ENCODE results near the gene CD8B2. TPM values are rescaled to one million over a fixed set of nuclear protein-coding genes. Genes with fewer than 3 reads are reported as not detected.

Gene CD8B2
- total and polyA plus RNA-seq, 4 donors, result 0.28 to 0.89 (median 0.49) TPM

DNA sequence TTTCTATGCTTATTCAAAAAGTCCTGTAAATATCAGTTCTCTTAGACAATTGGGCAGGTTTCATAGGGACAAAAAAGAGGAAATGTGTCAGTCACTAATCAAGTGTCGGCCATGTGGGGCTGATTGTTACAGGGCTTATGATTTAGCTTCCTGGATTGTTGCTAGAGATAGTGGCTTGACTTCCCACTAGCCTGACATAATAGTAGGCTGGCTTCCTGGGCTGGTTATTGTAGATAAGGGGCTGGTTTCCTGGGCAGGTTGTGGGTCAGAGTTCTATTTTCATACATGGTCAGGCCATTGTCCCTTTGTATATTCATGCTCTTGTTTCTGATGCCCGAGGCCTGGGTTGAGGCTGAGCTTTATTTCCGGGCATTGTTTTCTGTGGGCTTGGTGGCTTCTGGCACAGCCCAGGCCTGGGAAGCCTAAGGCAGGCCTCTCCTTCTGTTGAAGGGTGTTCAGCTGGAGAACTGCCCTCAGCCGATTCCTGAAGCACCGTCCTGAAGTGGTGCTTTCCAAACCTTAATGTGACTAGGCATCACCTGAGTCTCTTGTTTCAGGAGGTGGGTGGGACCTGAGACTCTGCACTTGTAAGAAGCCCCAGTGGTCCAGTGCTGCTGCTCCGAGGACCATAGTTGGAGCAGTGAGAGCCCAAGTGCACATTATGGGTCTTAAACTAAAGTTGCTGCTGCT is 37.0 kb downstream of the CD8B2 start:
- no peak overlapping the region for H3K4me3 ChIP-seq (ENCODE audit: low read depth, low read length)
- no peaks in the 10 kb centered on the region for H3K4me1 ChIP-seq (ENCODE audit: control insufficient read depth, insufficient read depth, low read length)
- H3K27ac ChIP-seq (ENCODE audit: low read depth, low read length), result no peak overlapping the region
- no peak for DNase-seq (ENCODE audit: low read depth in 4 of 6, low spot score in 6 of 6)
- H3K36me3 ChIP-seq (ENCODE audit: control insufficient read depth, insufficient read depth, low read length), result no peaks in the 10 kb centered on the region
- 91% methylated on average over 6 of the region's 6 CpGs for WGBS (ENCODE audit: insufficient coverage)
- no peaks in the 10 kb centered on the region for H3K27me3 ChIP-seq (ENCODE audit: control insufficient read depth, insufficient read depth, low read length)
- H3K9me3 ChIP-seq (ENCODE audit: control insufficient read depth, insufficient read depth, low read length), result no peaks in the 10 kb centered on the region

- no peaks in the 10 kb centered on the region for H3K27me3 ChIP-seq (ENCODE audit: control insufficient read depth, insufficient read depth, low read length)
- H3K36me3 ChIP-seq (ENCODE audit: control insufficient read depth, insufficient read depth, low read length), result no peaks in the 10 kb centered on the region
- no peaks in the 10 kb centered on the region for H3K4me1 ChIP-seq (ENCODE audit: control insufficient read depth, insufficient read depth, low read length)
- no peak for DNase-seq (ENCODE audit: low read depth in 4 of 6, low spot score in 6 of 6)
- no peaks in the 10 kb centered on the region for H3K9me3 ChIP-seq (ENCODE audit: control insufficient read depth, insufficient read depth, low read length)
- 86% methylated on average over 1 of the region's 2 CpGs for WGBS (ENCODE audit: insufficient coverage)
- H3K27ac ChIP-seq (ENCODE audit: low read depth, low read length), result no peak overlapping the region
- H3K4me3 ChIP-seq (ENCODE audit: low read depth, low read length), result no peak overlapping the region
These were observed 43.7 kb downstream of the CD8B2 start for GRCh38 chr2:106530866-106531265.

- H3K36me3 ChIP-seq (ENCODE audit: control insufficient read depth, insufficient read depth, low read length), result no peaks in the 10 kb centered on the region
- H3K4me1 ChIP-seq (ENCODE audit: control insufficient read depth, insufficient read depth, low read length), result no peaks in the 10 kb centered on the region
- 81% methylated on average over 6 of the region's 7 CpGs for WGBS (ENCODE audit: insufficient coverage)
These were observed 44.6 kb downstream of the CD8B2 start for GRCh38 chr2:106531676-106532214.

DNA sequence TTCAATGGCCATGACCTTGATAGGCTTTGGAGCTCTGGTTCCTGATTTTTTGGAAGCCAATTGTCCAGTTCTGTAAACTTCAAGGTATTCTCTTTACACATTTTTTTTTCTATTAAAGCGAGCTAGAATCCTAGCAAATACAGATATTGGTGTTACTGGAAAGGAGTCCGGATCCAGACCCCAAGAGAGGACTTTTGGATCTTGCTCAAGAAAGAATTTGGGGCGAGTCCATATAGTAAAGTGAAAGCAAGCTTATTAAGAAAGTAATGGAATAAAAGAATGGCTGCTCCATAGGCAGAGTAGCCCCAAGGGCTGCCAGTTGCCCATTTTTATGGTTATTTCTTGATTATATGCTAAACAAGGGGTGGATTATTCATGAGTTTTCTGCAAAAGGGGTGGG is 45.1 kb downstream of the CD8B2 start:
- no peaks in the 10 kb centered on the region for H3K9me3 ChIP-seq (ENCODE audit: control insufficient read depth, insufficient read depth, low read length)

More at GRCh38 chr2:106531676-106532214, 44.6 kb downstream of the CD8B2 start:
- no peak for DNase-seq (ENCODE audit: low read depth in 4 of 6, low spot score in 6 of 6)
- Histone ChIP-seq H3K27ac (ENCODE audit: low read depth, low read length) (no peak overlapping the region), H3K4me3 (ENCODE audit: low read depth, low read length) (no peak overlapping the region), H3K27me3 (ENCODE audit: control insufficient read depth, insufficient read depth, low read length) (no peaks in the 10 kb centered on the region), H3K9me3 (ENCODE audit: control insufficient read depth, insufficient read depth, low read length) (no peaks in the 10 kb centered on the region)

DNA sequence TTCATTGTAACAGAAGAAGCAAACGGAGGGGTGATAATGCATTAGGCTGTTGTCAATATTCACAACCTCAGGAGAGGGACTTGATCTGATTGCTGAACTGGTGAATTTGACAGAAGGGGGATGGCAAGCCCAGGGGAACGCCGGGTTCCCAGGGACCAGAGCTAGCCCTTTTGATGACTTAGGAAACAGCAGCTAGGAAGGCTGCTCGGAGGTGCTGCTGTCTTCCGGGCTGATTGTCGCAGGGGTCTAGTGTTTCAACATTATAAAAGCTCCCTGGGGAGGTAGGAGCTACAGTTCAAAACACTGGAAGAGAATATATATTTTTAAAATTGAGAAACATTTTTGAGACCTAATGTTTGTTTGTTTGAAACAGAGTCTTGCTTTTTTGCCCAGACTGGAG is 47.3 kb downstream of the CD8B2 start:
- no peaks in the 10 kb centered on the region for H3K36me3 ChIP-seq (ENCODE audit: control insufficient read depth, insufficient read depth, low read length)
- H3K27ac ChIP-seq (ENCODE audit: low read depth, low read length), result no peak overlapping the region
- DNase-seq (ENCODE audit: low read depth in 4 of 6, low spot score in 6 of 6), result no peak
- H3K4me1 ChIP-seq (ENCODE audit: control insufficient read depth, insufficient read depth, low read length), result peaks cover 4% of the 10 kb centered on the region
- 43% methylated on average over 4 of the region's 6 CpGs for WGBS (ENCODE audit: insufficient coverage)
- no peak overlapping the region for H3K4me3 ChIP-seq (ENCODE audit: low read depth, low read length)
- no peaks in the 10 kb centered on the region for H3K9me3 ChIP-seq (ENCODE audit: control insufficient read depth, insufficient read depth, low read length)
- no peaks in the 10 kb centered on the region for H3K27me3 ChIP-seq (ENCODE audit: control insufficient read depth, insufficient read depth, low read length)

More for the DNA sequence above, 45.1 kb downstream of the CD8B2 start:
- 83% methylated on average over 1 of the region's 3 CpGs for WGBS (ENCODE audit: insufficient coverage)
- DNase-seq (ENCODE audit: low read depth in 4 of 6, low spot score in 6 of 6), result no peak
- Histone ChIP-seq H3K27ac (ENCODE audit: low read depth, low read length) (no peak overlapping the region), H3K36me3 (ENCODE audit: control insufficient read depth, insufficient read depth, low read length) (no peaks in the 10 kb centered on the region), H3K27me3 (ENCODE audit: control insufficient read depth, insufficient read depth, low read length) (no peaks in the 10 kb centered on the region), H3K4me1 (ENCODE audit: control insufficient read depth, insufficient read depth, low read length) (no peaks in the 10 kb centered on the region), H3K4me3 (ENCODE audit: low read depth, low read length) (no peak overlapping the region)

- H3K27ac ChIP-seq (ENCODE audit: low read depth, low read length), result no peak overlapping the region
- peaks cover 4% of the 10 kb centered on the region for H3K4me1 ChIP-seq (ENCODE audit: control insufficient read depth, insufficient read depth, low read length)
- DNase-seq (ENCODE audit: low read depth in 4 of 6, low spot score in 6 of 6), result no peak
These were observed 49.3 kb downstream of the CD8B2 start for GRCh38 chr2:106536490-106536889.

GRCh38 chr2:106537047-106537446 is 49.9 kb downstream of the CD8B2 start:
- Histone ChIP-seq H3K27ac (ENCODE audit: low read depth, low read length) (no peak overlapping the region), H3K9me3 (ENCODE audit: control insufficient read depth, insufficient read depth, low read length) (no peaks in the 10 kb centered on the region), H3K27me3 (ENCODE audit: control insufficient read depth, insufficient read depth, low read length) (peaks cover 2% of the 10 kb centered on the region), H3K4me1 (ENCODE audit: control insufficient read depth, insufficient read depth, low read length) (peaks cover 4% of the 10 kb centered on the region), H3K36me3 (ENCODE audit: control insufficient read depth, insufficient read depth, low read length) (no peaks in the 10 kb centered on the region), H3K4me3 (ENCODE audit: low read depth, low read length) (no peak overlapping the region)
- 89% methylated on average over 2 of the region's 4 CpGs for WGBS (ENCODE audit: insufficient coverage)
- no peak for DNase-seq (ENCODE audit: low read depth in 4 of 6, low spot score in 6 of 6)

More at GRCh38 chr2:106536490-106536889, 49.3 kb downstream of the CD8B2 start:
- Histone ChIP-seq H3K4me3 (ENCODE audit: low read depth, low read length) (no peak overlapping the region), H3K27me3 (ENCODE audit: control insufficient read depth, insufficient read depth, low read length) (no peaks in the 10 kb centered on the region), H3K9me3 (ENCODE audit: control insufficient read depth, insufficient read depth, low read length) (no peaks in the 10 kb centered on the region), H3K36me3 (ENCODE audit: control insufficient read depth, insufficient read depth, low read length) (no peaks in the 10 kb centered on the region)
- WGBS (ENCODE audit: insufficient coverage), result 86% methylated on average over 3 of the region's 3 CpGs

DNA sequence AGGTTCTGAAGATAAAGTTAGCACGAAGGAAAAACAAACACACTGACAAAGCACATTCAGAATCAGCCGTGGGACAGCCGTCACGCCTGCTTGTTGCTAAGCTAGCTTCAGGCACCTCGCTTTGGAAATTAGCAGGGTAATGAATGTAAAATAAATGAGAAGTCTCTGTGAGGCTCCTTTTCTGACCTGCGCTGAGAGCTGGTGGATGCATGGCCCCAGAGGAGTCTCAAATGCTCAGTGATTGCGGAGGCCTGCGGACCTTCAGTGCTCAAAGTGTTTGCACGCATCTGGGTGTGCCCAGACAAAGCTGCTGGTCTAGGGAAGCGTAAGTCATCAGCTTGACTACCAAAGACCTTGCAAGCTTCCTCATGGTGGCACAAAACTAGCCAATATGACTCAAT is 50.6 kb downstream of the CD8B2 start:
- DNase-seq (ENCODE audit: low read depth in 4 of 6, low spot score in 6 of 6), result peak in 1 of 6 donors; percentile 79
- no peak overlapping the region for H3K4me3 ChIP-seq (ENCODE audit: low read depth, low read length)
- 47% methylated on average over 9 of the region's 10 CpGs for WGBS (ENCODE audit: insufficient coverage)
- peaks cover 2% of the 10 kb centered on the region for H3K27me3 ChIP-seq (ENCODE audit: control insufficient read depth, insufficient read depth, low read length)
- H3K27ac ChIP-seq (ENCODE audit: low read depth, low read length), result no peak overlapping the region
- H3K4me1 ChIP-seq (ENCODE audit: control insufficient read depth, insufficient read depth, low read length), result peaks cover 5% of the 10 kb centered on the region
- no peaks in the 10 kb centered on the region for H3K36me3 ChIP-seq (ENCODE audit: control insufficient read depth, insufficient read depth, low read length)
- no peaks in the 10 kb centered on the region for H3K9me3 ChIP-seq (ENCODE audit: control insufficient read depth, insufficient read depth, low read length)

- DNase-seq (ENCODE audit: low read depth in 4 of 6, low spot score in 6 of 6), result no peak
- Histone ChIP-seq H3K4me1 (ENCODE audit: control insufficient read depth, insufficient read depth, low read length) (peaks cover 9% of the 10 kb centered on the region), H3K4me3 (ENCODE audit: low read depth, low read length) (no peak overlapping the region), H3K9me3 (ENCODE audit: control insufficient read depth, insufficient read depth, low read length) (no peaks in the 10 kb centered on the region), H3K27ac (ENCODE audit: low read depth, low read length) (no peak overlapping the region), H3K27me3 (ENCODE audit: control insufficient read depth, insufficient read depth, low read length) (peaks cover 11% of the 10 kb centered on the region), H3K36me3 (ENCODE audit: control insufficient read depth, insufficient read depth, low read length) (no peaks in the 10 kb centered on the region)
- WGBS (ENCODE audit: insufficient coverage), result 100% methylated on average over 2 of the region's 5 CpGs
These were observed 53.7 kb downstream of the CD8B2 start for GRCh38 chr2:106540886-106541285.

DNA sequence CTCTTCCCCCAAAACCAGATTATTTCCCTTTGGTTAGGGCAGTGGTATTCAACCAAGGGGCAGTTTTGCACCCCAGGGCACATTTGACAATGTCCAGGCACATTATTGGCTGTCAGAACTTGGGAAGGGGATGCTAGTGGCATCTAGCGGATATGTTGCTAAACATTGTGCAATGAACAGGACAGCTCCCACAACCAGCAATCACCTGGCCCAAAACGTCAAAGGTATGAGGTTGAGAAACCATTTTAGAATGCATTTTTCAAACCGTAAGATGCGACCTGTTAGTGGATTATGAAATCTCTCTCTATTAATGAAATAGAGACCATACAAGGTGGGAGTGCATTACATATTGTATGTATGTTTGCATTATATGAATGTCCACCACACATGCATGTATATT is 54.2 kb downstream of the CD8B2 start:
- Histone ChIP-seq H3K36me3 (ENCODE audit: control insufficient read depth, insufficient read depth, low read length) (no peaks in the 10 kb centered on the region), H3K4me3 (ENCODE audit: low read depth, low read length) (no peak overlapping the region), H3K9me3 (ENCODE audit: control insufficient read depth, insufficient read depth, low read length) (no peaks in the 10 kb centered on the region), H3K27me3 (ENCODE audit: control insufficient read depth, insufficient read depth, low read length) (peaks cover 11% of the 10 kb centered on the region), H3K4me1 (ENCODE audit: control insufficient read depth, insufficient read depth, low read length) (peaks cover 9% of the 10 kb centered on the region), H3K27ac (ENCODE audit: low read depth, low read length) (no peak overlapping the region)
- no peak for DNase-seq (ENCODE audit: low read depth in 4 of 6, low spot score in 6 of 6)
- WGBS (ENCODE audit: insufficient coverage), result no CpG with 5 or more reads among the region's 4 CpGs

Measured in spinal cord (tissue), 10 donors.